Measurements from ENCODE around the gene AMIGO1.

DNA sequence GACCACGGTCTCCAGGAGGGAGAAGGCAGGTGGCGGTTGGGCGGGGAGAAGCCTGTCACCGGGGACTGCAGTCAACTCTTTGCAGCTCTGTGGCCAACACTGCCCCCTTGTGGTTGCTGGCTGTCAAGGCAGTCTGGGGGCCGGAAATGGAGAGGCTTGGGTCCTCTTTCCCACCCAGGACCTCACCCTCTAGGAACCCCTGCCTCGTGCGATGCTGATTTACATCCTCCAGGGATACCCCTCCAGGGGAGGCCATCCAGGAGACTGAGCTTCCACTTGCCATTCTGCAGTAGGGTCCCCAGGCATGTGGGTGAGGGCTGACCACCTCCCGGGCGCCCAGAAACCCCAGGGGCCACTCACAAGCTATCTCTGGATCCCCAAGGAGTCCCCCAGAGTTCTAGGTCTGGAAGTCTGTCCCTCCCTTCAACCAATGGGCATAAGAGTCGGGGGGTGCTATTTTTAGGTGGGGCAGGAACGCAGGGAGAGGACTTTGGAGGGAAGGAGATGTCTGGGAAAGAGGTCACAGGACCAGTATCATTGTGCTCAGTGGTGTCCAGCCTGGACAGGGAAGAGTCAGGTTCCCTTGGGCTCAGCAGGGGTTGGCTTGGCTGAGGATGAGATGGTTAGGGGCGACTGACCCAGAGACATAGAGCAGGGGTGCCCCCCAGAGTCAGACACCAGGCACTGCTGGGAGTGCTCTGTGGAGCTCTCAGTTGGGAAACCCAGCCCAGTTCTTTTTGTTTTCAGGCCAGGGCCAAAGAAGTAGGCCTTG, 23.0 kb upstream of the AMIGO1 start:
- TF ChIP-seq, protein P1, sequence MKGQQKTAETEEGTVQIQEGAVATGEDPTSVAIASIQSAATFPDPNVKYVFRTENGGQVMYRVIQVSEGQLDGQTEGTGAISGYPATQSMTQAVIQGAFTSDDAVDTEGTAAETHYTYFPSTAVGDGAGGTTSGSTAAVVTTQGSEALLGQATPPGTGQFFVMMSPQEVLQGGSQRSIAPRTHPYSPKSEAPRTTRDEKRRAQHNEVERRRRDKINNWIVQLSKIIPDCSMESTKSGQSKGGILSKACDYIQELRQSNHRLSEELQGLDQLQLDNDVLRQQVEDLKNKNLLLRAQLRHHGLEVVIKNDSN (IDR thresholded peaks at IDR 0.05), result no peak
- TF ChIP-seq EGR1 (IDR thresholded peaks at IDR 0.05), result no peak
- TF ChIP-seq, protein P2, sequence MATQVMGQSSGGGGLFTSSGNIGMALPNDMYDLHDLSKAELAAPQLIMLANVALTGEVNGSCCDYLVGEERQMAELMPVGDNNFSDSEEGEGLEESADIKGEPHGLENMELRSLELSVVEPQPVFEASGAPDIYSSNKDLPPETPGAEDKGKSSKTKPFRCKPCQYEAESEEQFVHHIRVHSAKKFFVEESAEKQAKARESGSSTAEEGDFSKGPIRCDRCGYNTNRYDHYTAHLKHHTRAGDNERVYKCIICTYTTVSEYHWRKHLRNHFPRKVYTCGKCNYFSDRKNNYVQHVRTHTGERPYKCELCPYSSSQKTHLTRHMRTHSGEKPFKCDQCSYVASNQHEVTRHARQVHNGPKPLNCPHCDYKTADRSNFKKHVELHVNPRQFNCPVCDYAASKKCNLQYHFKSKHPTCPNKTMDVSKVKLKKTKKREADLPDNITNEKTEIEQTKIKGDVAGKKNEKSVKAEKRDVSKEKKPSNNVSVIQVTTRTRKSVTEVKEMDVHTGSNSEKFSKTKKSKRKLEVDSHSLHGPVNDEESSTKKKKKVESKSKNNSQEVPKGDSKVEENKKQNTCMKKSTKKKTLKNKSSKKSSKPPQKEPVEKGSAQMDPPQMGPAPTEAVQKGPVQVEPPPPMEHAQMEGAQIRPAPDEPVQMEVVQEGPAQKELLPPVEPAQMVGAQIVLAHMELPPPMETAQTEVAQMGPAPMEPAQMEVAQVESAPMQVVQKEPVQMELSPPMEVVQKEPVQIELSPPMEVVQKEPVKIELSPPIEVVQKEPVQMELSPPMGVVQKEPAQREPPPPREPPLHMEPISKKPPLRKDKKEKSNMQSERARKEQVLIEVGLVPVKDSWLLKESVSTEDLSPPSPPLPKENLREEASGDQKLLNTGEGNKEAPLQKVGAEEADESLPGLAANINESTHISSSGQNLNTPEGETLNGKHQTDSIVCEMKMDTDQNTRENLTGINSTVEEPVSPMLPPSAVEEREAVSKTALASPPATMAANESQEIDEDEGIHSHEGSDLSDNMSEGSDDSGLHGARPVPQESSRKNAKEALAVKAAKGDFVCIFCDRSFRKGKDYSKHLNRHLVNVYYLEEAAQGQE (IDR thresholded peaks at IDR 0.05; ENCODE audit: low read depth), result no peak
- TF ChIP-seq CREB1 (IDR thresholded peaks at IDR 0.05; ENCODE audit: low read depth), result no peak
- TF ChIP-seq EP300 (IDR thresholded peaks at IDR 0.05; ENCODE audit: borderline replicate concordance), result no peak
- TF ChIP-seq NFIC (IDR thresholded peaks at IDR 0.05), result no peak
- TF ChIP-seq TAF1 (IDR thresholded peaks at IDR 0.05; ENCODE audit: low read depth), result no peak
- peak; percentile 93 for TF ChIP-seq RAD21 (IDR thresholded peaks at IDR 0.05; ENCODE audit: low read depth)

Data from Ishikawa (cell line).